ENCODE measurements around the gene CCIN.

The CCIN gene

DNA sequence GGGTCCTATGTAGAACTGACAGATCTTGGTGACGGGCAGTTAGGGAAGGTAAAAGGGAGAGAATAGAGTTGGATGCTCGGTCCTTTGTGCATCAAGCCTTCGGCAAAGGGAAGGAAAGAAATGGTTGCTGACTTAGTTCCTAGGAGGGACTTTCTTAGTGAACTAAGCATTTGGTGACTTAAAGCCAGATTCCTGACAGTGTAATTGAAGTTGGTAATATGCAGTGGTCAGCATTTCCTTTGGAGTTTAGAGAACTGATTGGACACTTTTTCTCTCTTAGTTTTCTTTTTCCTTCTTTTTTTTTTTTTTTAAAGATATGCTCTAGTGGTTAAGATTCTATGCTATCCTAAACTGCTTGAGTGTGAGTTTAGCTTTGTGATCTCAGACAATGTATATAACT, 23.8 kb downstream of the CCIN start:
- DNase-seq: no peak

DNA sequence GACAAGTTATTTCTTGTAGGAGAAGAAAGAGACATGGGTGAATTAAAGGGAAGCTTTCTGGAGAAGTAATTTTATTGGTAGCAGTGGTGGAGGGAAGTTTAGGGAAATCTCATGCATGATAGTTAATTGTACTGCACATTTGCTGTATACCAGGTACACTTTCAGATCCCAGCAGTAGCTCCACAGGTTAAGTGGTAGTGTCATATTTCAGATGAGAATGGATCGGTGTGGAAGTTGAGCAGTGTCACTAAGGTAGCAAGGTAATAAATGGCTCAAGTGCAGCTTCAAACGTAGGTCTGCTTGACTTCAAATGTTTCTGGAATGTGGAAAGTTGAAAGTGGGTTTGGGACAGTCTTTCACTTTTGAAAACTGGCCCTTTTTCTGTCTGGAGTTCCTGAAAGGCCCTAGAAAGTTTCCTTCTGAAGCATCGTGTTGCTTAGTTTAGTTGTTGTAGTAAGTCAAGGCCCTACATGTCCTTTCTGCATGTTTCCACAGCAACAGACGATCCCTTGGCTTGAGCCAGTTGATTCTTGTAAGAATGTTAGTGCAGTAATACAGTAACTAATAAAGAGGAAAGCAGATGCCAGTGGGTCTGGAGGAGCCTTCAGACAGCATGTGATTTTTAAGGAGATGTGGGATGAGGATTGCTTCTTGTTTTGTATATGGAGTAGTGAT, 25.3 kb downstream of the CCIN start:
- DNase-seq: no peak

DNA sequence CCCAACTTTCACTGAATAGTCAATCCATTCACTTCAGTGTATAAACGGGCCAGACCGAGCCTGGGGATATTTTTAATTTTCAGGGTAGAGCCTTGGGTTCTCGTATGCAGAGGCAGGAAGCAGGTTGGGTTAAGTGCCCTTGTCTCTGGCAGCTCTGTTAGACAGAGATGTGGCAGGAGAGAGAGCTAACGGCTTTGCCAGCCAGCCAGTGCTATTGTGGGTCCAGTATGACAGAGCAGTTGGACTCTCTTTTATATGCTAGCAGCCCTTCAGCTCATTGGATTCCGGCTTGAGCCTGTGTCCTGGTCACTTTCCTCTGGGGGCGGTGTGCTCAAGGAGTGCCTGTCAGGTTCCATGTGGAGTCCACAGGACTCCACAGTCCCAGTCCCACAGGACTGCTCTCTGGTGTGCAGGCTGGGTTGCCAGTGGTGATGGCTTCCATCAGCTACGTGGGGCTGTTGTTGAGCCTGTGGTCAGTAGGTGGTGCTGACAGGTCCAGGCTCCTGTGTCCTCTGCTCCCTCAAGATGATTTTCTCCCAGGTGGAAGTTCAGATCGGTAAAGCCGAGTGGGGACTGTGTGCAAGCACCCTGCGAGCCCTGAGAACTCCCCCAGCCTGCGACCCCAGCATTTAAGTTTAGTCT, 35.8 kb downstream of the CCIN start:
- no peak for DNase-seq

DNA sequence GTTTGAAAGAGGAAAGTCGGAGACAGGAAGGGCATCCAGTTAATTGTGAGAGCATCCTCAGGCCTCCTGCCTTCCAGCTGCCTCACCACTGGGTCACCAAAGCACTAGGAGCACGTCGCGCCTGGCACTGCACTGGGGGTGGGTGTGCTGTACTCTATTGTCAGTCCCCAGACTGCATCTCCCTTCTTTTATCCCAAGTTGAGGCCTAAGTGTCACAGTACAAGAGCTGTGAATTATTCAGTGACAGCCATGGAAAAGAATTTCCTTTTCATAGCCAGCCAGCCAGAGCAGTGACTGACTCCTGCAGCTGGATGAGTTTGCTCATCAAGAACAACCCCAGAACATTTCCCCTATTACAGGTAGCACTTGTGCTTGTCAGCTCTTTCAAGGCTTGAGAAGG, 37.8 kb downstream of the CCIN start:
- DNase-seq: no peak

DNA sequence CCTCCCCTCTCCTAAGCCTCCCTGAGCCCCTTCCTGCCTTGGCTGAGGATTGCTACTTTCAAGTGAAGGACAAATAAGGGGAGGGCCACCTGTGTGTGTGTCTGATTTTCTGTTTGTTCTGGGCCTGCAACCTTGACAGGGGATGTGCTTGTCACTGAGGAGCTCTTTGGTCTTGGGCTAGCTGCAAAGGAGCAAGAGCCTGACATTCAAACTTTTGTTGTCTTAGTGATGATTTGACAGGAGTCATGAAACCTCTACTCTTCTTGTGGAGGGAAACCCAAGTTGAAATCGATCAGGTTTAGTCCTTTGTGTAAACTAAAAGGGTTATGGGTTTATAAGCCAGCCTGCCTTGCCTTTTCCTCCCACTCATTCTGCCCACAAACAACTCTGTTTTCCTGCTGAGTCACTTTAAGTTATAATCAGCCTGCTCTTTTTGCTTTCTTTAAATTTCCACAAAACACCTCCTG, 38.4 kb downstream of the CCIN start:
- no peak for DNase-seq

DNA sequence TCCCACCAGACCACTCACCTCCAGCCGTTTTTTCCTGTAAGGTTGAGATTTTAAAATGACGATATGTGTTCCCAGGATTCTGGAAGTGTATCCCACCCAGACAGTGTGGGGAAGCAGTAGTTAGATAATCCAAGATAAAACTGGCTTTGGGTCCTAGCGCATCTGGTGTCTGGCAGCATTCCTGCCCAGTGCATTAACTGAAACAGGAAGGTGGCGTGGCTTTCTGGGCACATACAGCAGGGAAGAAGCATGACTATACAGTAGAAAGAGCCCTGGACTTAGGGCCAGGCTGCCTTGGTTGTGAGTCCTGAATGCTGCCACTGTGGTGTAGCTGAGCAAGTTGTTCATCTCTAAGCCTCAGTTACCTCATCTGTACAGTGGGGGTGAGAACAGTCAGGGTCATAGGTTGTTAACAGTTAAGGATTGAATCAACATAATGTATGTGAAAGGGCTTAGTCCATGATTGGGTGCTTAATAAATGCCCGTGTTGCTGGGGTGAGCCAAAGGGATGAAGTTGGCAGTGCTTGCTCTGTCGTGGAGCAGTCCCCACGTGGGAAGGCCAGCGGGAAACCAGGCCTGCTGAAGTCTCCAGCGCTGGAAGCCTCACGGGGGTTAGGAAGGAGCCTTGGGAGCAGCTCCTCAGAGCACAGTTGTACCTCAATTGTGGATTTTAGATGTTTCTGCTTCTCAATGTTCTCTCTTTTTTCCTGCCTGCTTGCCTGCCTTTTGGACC, 39.5 kb downstream of the CCIN start:
- DNase-seq: no peak

DNA sequence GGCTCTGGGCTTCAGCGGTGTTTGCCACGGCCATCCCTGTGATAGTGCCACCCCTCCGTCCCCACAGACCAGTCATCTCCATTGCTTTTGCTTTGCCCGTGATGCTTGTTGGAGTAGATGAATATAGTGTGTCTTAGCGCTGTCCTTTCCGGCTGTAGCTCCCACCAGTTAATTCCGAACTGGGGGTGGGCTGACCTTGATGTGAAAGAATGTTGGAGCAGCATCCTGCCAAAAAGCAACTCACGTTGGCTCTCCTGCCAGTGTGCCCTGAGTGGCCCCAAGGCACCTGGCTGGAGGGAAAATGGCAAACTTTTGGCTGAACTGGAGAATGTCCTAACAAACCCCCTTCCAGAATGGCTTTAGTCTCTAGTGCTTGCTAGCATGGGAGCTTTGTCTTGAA, 41.5 kb downstream of the CCIN start:
- no peak for DNase-seq

DNA sequence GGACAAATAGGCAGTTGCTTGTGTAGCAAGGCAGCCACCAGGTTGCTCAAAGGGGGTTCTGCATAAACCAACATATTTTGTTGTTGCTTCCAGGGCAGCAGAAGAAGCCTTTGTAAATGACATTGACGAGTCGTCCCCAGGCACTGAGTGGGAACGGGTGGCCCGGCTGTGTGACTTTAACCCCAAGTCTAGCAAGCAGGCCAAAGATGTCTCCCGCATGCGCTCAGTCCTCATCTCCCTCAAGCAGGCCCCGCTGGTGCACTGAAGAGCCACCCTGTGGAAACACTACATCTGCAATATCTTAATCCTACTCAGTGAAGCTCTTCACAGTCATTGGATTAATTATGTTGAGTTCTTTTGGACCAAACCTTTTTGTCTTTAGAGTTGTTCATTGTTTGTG, 42.3 kb downstream of the CCIN start:
- DNase-seq: no peak

DNA sequence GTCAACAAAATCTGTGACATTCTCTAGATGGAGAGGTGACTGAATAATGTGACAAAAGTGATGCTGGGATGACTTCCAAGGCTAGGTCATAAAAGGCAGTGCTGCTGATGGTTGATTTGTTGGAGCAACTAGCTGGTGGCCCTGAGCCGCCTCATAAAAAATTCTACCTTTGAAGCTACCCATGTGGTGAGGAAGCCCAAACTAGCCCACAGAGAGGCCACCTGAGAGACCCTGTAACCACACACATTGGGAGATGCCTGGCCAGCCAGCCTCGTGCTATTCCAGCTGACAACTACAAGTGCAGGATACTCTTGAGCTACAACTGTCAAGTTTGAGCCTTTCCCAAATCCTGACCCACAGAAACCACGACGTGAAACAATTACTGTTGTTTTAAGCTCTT, 44.2 kb downstream of the CCIN start:
- no peak for DNase-seq

DNA sequence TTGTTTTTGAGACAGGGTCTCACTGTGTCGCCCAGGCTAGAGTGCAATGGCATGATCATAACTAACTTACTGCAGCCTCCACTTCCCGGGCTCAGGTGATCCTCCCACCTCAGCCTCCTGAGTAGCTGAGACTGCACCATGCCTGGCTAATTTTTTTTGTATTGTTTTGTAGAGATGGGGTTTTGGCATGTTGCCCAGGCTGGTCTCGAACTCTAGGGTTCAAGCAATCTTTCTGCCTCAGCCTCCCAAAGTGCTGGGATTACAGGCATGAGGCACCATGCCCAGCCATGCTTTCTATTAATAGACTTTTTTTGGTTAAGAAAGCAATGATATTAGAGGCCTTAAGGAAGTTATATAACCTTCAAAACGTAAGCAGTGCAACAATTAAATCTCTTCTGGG, 44.8 kb downstream of the CCIN start:
- DNase-seq: no peak

DNA sequence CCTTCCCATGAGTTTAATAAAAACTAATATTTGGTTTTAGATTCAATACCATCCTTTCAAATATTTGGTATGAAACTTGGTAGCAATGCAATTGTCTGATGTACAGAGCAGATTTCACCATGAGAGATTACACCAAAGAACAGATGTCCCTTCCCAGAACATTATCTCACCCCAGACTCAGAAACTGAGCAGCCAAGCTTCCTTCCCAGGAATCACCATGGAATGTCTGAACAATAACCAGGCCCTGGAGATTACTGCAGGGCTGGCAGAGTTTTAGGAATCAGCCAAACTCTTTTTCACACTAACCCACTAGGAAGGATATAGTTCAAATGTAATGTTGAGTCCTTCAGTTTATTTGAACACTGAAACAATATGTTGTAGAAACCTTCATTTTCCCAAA, 45.4 kb downstream of the CCIN start:
- DNase-seq: no peak

DNA sequence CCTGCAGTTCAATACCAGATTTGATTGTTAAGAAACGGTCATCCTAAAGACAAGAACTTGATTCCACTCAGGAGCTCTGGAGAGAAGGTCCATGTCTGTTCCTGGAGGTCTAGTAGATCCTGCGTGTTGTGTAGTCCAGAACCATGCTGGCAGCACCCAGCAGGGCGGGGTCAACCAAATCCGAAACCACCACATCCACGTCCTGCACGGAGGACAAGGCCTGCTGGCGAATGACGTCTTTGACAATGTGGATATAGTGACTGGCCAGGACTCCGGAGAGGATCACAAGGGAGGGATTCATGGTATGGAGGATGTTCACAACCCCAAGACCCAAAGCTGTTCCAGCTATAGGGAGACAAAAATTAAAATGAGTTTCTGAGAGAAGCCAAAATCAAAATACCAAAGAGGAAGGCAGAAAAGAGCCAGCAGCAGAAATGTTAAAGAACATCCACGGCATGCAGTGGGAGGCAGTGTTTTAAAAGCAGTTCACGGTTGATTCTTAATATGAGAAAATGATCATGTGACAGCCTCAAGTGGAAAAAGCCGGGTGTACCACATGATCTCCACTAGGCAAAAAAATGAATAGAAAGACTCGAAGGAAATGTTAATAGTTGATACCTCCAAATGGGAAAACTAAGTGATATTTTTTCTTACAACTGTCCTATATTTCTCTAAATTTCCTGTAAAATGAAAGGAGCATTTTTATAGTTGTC, 48.2 kb downstream of the CCIN start:
- DNase-seq: no peak

DNA sequence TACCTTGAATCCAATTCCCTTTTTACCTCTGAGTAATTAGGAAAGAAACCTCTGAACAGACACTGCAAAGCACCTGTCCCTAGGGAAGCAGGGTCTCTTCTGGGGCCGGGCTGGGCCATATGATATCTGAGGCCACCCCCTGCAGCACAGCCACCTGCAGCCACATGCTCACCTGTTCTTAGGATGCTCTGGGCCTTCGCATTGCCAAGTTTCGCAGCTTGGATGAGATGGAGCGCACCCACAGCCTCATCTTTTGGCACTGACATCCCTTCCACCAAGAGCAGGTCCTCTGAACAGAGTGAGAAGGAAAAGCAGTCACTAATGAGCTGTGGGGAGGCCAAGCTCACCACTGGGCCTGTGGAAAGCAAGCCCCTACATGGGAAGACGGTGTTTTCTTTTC, 48.8 kb downstream of the CCIN start:
- DNase-seq: no peak

DNA sequence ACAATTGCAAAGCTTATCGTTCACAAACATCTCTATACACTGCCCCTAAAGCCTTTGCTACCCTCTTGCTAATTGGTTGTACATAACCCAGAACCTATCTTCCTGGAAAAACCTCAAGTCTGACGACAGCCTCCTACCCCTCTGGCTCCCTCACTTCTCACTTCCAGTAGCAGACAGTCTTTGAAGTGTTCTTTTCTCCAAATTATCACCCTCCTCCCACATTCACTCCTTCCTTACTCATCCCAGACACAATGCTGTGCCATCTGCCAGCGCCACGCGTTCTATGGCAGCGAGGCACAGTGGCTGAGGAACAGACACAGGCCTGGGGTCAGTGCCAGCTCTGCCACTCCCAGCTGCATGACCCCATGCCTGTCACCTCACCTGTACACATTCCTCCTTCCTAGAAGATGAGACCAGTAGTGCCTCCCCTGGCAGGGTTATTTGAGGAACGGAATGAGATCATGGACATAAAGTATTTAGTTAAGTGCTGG, 49.3 kb downstream of the CCIN start:
- DNase-seq: no peak
